Skeletal muscle cell (primary cell): ENCODE results near the gene DENND2A.

Experiments used
- DNase-seq: peaks from one replicate; pipeline ENCODE4 v3.0.0-alpha.2; 2010; ENCODE audit warnings: low read depth
- H3K4me3 ChIP-seq: 2 replicates; pipeline ENCODE4 v1.5.1; 2011; ENCODE audit warnings: low read depth, mild to moderate bottlenecking, control low read depth, low read length, moderate library complexity

Gene DENND2A

DNA sequence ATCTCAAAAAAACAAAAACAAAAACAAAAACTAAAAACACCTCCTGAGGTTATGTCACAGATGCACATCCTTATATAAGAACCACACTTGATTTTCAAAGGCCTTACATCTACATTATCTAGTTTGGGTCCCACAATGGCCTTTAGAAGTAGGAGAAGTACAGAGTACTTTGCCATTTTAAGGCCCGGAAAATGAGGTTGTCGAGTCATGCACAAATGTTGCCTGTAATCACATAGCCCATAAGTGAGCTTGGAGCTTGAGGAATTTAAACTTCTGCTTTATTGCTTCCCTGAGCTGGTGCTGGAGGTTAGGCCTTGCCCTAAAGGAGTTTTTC, 151.6 kb downstream of the DENND2A start:
- no peak overlapping the region for H3K4me3 ChIP-seq
- no peak for DNase-seq

GRCh38 chr7:140485500-140486265, 154.9 kb downstream of the DENND2A start:
- no peak for DNase-seq
- no peak overlapping the region for H3K4me3 ChIP-seq

GRCh38 chr7:140484951-140485499, 155.6 kb downstream of the DENND2A start:
- no peak for DNase-seq
- H3K4me3 ChIP-seq: no peak overlapping the region

DNA sequence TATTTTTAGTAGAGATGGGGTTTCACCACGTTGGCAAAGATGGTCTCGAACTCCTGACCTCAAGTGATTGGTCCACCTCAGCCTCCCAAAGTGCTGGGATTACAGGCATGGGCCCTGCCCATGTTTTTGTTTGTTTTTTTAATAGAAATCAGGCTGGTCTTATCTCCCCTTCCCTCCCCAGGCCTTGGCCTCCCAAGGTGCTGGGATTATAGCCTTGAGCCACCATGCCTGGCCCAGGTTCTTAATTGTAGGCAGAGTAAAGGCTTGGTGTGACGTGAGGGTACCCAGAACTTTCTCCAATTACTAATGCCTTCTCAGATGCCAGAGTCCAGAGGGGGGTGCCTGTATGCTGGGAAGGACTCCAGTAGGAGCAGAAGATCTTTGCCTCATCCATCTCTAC, 156.1 kb downstream of the DENND2A start:
- no peak overlapping the region for H3K4me3 ChIP-seq
- no peak for DNase-seq

DNA sequence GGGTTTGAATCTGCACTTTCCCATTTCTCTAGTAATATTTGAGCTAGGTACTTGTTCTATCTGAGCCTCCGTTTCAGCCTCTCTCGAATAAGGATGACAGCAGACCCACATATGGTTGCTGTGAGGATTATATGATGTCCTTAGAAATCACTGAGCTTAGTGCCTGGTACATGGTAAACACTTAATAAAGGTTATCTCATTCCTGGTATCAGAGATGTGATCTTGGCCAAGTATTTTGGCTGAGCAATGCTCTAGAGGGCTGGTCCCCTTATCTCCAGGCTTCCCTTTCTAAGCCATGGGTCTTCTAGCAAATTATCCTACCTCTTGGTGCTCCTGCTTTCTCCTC, 160.9 kb downstream of the DENND2A start:
- no peak for DNase-seq
- H3K4me3 ChIP-seq: peak overlapping the region; percentile 84

DNA sequence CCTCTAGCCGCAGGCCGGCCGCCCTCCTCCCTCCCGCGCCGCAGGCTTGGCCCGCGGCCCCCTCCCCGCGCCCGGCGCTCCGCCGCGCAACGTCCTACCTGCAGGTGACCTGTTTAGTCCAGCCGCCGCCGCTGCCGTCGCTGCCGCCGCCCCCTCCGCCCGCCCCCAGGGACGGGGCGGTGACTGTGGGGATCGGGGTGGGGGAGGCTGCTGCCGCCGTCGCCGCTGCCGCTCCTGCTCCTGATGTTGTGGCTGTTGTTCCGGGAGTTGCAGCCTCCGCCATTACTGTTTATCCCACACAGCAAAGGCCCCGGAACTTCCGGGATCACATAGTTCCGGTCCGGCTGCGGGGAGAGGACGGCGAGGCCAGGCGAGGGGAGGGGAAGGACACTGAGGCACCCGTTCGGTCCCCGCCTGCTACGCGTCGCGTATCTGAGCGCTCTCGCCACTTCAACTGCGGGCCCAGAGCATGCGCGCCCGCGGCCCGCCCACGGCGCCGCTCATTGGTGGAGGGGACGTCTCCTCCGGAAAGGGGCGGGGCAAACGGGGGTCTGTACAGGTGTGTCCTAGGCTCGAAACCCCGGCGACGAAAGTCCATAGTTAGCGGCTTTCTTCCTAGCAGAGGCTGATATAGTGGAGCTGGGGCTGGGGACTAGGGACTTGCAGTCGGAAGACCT, 161.4 kb downstream of the DENND2A start, which contains the start of gene MKRN1:
Gene MKRN1, minus strand, starts transcription at position 444 of the 677 bp plus-strand sequence. Its CDS starts 161 bp downstream, at position 283.
- peak within 1 kb of the TSS; percentile 84 for H3K4me3 ChIP-seq
- DNase-seq: peak; percentile 60

GRCh38 chr7:140478246-140479061, 162.2 kb downstream of the DENND2A start:
- H3K4me3 ChIP-seq: peak overlapping the region; percentile 84
- DNase-seq: peak; percentile 12

DNA sequence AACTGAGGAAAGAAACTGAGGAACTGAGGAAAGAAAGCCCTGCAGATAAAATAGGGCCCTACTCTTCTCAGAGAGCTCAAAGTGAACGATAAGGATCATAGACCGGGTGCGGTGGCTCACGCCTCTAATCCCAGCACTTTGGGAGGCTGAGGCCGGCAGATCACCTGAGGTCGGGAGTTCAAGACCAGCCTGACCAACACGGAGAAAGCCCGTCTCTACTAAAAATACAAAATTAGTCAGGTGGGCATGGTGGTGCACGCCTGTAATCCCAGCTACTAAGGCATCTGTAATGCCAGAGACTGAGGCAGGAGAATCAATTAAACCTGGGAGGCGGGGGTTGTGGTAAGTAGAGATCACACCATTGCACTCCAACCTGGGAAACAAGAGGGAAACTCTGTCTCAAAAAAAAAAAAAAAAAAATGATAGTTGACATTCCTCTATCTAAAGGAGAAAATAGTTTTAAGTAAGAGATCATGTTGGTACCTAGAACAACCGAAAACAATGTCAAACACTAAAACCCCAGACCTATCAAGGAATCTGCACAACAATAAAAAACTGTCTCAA, 163.8 kb downstream of the DENND2A start:
- H3K4me3 ChIP-seq: no peak overlapping the region

GRCh38 chr7:140475747-140476333, 164.8 kb downstream of the DENND2A start:
- no peak for DNase-seq
- no peak overlapping the region for H3K4me3 ChIP-seq

More for the DNA sequence above, 163.8 kb downstream of the DENND2A start:
- no peak for DNase-seq
